DMS153 treated with DMSO at 0.1 percent for 48 hours (cell line): ENCODE results near the gene SPACA5.
"Not testable (repeated sequence)": the region's sequence is repeated elsewhere in the genome, so short reads cannot be mapped to it uniquely, and the experiment has no call there.

Experiments
- DNase-seq: peaks from one replicate; lab custom pipeline; 2025; ENCODE audit not compliant: unreplicated experiment; lab: John Stamatoyannopoulos, UW

Gene SPACA5

DNA sequence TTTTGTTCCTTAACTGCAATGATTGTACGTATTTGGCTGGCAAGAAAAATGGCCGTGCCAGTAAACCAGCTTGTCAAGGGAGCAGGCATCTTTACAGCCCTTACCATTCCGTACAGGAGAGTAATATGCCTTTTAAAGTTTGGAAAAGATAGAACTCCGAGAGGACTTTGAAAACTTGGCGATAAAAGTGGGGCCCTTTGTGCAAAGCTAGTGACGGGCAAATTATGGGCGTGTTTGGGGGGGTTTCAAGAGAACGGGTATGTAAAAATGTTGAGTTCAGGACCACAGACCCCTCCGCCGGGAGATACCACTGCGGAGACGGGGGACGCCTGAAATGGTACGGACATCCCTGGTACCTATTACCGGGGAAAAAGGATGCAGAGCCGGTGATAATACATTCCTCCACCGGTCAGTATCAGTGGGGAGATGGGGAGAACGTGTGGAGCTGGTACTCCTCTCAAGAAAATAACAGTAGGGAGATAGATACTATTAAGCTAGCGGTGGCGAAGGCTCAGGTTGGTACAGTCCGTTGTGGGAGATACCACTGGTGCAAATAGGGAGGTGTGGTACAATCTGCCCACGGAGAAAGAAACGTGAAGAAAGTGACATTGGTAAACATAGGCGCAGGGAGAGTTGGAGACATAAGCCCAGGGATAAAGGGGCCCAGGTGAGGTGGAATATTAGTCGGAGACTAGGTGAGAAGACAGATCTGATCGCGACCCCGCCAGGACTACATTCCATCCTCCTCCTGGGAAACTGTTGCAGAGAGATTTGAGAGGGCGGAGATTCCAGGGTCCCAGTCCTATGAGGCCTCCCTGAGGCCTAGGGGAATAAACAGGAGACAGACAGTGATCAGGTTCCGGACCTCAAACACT lies 14.5 kb downstream of the SPACA5 start:
- DNase-seq: peak; percentile 33

DNA sequence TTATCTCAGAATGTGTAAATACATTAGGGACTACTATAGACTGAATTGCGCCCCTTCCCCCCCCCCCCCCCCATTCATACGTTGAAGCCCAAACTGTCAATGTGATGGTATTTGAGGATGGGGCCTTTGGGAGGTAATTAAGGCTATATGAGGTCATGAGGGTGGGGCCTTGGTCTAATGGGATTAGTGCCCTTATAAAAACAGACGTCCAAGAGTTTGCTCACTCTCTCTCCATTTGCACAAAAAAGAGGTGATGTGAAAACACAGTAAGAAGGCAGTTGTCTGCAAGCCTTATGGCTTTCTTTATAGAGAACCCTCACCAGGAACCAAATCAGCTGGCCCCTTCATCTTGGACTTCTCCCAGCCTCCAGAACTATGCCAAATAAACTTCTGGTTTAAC lies 15.3 kb downstream of the SPACA5 start:
- DNase-seq: no peak

DNA sequence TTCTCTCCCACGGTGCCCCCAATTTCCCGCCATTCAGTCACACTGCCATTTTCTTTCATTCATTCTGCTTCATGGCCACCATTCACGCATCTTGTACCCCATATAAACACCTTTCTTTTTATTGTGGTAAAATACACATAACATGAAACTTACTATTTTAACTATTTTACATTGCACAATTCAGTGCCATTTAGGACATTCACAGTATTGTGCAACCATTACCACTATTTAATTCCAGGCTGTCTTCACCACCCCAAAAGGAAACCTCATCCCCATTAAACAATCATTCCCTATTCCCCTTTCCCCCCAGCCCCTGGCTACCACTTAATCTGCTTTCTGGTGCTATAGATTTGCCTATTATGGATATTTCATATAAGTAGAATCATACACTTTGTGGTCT lies 15.9 kb downstream of the SPACA5 start:
- DNase-seq: no peak

DNA sequence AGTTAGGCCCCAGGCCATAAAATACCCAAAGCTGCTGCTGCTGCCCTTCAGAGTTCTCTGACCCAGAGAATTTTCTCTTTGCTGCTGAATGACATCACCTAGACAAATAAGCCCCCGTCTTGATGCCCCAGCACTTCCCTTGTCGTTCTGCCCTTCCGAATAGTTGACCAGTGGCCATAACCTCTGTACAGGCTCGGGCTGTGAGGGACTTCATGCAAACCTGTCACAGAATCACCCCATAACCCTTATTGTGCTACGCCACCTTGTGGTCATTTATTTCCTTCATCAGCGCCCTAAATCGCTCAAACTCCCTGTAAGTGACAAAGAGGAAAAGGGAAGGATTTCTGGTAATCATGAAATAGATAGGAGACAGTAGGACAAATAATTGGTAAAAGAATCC lies 18.8 kb downstream of the SPACA5 start:
- peak; percentile 4 for DNase-seq

DNA sequence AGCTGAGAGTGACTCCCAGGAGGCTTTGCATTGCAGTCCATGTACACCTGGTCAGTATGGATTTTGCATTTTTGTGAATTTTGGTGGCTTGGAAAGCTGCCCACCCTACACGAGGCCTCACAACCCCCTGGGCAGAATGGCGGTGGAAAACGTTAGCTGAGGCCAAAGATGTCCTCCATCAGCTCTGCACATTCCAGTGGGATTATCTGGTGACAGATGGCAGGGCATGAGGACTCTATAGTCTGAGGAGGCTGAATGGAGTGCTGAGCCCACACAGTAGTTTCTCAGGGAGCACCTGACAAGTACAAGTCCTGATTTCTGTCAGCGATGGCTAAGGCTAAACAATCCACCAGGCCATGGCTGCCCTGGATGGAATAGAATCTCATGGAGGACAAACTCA lies 20.8 kb downstream of the SPACA5 start:
- not testable (repeated sequence) for DNase-seq

DNA sequence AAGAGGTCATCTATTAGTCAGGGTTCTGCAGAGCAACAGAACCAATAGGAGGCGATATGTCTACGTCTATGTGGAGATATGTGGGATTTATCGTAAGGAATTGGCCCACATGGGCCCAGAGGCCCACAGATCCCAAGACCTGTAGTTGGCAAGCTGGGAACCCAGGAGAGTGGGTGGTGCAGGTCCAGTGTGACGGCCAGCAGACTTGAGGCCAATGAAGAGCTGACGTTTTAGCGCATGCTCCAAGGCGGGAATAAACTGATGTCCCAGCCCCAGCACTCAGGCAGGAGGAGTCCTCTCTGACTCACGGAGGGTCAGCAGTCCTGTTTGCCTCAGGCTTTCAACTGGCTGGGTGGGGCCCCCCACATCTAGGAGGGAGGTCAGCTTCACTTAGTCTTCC lies 21.3 kb downstream of the SPACA5 start:
- DNase-seq: no peak

DNA sequence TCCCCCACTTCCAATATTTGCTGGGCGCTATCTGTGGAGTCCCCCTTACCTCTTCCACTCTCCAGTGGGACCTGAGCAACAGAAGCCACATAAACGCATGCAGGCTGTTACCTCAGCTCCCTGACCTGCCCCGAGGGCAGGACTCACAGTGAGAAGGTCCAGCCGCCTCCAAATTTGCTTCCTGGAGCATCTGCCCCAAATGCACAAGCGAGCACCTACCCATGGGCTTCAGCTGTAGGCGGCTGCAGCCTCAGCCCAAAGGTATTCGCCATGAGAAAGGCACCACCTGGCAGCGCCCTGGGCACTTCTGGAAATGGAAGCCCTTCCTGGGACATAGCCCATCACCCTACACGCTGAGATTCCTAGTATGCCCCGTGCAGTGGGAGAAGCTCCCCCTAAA lies 23.4 kb downstream of the SPACA5 start:
- no peak for DNase-seq

DNA sequence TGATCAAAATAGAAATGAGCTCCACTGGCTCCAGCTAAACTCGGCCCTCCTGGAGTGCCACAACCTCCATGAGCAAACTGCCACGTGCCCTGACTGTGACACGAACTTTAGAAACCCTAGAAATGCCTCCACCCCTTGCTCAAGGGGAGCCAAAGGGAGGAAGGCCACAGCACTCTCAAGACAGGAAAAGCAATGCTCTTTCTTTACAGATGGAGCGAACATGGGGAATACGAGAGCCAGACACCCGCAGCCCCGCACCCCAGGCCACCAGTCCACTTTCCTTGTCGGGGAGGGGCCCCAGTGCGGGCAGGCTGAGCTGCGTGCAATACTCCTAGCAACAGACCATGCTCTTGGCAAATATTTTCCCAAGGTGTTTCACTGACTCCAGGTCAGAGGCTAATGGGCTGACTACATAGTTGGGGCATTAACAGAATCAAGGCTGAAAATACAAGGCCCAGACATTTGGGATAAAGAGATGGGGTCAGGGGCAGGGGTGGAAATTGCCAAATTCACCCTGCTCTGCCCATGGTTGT lies 23.9 kb downstream of the SPACA5 start:
- not testable (repeated sequence) for DNase-seq

DNA sequence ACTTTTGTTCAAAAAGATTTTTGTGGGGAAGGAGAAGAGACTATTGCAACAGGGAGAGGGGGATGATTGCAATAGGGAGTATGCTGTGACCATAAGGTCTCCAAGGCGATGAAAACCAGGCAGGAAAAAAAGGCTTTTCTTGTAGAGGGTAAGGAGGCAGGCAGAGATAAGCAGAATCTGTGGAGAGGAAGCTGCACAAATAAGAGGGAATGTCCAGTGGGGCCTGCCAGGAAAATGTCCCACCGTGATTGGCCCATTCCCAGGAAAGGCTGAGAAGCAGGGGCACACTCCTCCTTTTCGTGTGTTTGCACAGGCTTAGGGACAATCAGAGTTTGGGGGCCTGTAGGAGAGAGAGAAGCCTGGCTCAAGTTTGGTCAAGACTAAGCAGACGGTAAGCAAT lies 29.1 kb downstream of the SPACA5 start:
- no peak for DNase-seq

DNA sequence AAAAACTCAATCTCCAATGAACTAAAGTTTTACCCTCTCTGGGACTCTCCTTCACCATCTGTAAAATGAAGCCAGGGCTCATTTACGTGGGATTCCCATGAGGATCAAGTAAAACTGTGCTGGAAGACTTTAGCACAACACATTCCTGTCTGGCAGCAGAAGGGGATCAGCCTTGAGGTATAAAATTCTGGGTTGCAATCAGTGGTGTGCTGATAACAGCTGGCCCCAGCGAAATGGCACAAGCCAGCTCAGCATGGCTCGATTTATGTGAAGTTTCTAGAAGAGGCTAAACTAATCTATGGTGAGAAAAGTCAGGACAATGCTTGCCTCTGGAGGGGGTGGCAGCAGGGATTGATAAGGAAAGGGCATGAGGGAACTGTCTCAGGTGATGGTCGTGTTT lies 36.3 kb downstream of the SPACA5 start:
- DNase-seq: no peak

DNA sequence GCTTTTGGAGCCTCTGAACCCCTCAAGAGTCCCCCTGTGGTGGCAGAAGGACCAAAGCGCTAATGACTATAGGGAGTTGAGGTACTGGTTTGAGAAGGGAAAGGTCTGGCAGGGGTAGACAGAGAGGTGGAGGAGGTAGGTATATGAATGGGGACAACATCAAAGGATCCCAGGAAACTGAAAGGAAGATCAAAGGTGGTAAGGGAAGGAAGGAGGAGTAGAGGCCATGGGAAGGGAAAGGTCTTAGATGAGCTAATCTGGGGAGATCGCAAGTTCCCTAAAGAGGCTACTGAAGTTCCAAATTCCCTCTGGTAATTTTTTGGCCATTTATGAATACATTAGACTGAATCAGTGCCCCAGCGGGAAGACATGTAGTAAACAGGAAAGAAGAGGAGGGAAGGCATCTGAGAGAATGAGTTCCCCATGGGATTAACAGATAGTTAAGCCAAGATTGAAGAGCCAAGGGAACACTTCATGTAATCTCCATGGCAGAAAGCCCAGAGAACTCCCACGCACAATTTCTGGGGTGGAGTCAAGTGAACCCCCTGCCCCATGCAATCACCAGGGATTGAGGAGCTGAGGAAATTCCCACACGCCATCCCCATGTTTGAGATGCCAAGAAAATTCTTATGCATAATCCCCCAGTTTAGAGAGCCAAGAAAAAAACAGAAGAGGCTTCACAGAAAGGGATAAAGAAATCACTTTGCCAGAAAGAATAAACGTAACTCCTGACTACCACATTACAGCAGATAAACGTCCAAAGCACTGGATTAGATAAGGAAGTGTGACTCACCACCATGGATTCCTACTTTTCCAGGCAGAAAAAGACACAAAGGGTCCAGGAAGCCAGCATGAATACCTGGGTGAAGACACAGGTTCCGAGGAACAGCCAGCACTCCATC lies 38.9 kb downstream of the SPACA5 start:
- DNase-seq: no peak

DNA sequence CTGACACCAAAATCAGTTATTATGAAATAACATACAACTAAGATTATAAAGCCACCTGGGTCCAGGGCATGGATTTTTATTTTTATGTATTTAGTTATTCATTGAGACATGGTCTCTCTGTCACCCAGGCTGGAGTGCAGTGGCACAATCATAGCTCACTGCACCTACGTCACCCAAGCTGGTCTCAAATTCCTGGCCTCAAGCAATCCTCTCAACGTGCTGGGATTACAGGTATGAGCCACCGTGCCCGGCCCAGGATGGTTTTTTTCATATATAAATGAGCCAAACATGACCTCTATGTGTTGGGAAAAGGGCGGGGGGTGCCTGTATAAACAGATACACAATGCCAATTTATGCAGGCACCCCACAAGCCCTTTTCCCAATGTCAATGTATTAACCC lies 40.1 kb downstream of the SPACA5 start:
- no peak for DNase-seq

DNA sequence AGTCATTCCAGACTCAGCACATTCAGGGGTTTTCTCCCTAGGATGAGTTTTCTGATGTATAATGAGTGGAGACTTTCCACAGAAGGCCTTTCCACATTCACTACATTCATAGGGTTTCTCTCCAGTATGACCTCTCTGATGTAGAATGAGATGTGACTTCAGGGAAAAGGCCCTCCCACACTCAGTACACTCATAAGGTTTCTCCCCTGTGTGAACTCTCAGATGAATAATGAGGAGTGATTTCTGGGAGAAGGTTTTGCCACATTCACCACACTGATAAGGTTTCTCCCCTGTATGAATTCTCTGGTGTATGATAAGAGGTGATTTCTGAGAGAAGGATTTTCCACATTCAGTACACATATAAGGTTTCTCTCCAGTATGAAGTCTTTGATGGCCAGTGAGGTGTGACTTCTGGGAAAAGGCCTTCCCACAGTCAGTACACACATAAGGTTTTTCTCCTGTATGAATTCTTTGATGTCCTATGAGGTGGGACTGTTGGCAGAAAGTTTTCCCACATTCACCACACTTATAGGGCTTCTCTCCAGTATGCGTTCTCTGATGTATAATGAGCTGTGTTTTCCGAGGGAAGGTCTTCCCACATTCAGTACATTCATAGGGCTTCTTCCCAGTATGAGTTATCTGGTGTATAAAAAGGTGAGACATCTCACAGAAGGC lies 52.0 kb downstream of the SPACA5 start:
- DNase-seq: no peak

DNA sequence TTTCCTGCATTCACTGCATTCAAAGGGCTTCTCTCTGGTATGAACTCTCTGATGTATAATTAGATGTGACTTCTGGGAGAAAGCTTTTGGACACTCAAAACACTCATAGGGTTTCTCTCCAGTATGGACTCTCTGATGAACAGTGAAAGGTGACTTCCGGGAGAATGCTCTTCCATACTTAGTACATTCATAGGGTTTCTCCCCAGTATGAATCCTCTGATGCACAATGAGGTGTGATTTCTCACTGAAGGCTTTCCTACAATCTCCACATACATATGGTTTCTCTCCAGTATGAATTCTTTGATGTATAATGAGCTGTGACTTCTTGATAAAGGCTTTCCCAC lies 52.5 kb downstream of the SPACA5 start:
- DNase-seq: no peak
